Prostate gland (tissue), 2 donors: ENCODE measurements around the gene SH3BP4.

ENCODE experiments used
- POLR2A ChIP-seq: fragments of 450-650 bp; IDR thresholded peaks from one replicate; pipeline ENCODE4 v1.6.1; 2016; ENCODE audit warnings: antibody characterized with exemption, mild to moderate bottlenecking
- POLR2AphosphoS5 ChIP-seq: sonication (generic); formaldehyde crosslinking; IDR thresholded peaks from one replicate; pipeline ENCODE4 v1.6.1; 2017; ENCODE audit warnings: antibody characterized with exemption
- TF ChIP-seq, protein P1 (sequence below), 4 experiments: fragments of 200-600 bp in 2 of 4; fragments of 450-650 bp in 2 of 4; sonication (generic) in 2 of 4; IDR thresholded peaks; 1 replicate in 3 of 4; 2 replicates in 1 of 4; pipeline ENCODE4 v1.5.1; 2016 to 2019; ENCODE audit warnings: antibody characterized with exemption in 4 of 4, mild to moderate bottlenecking in 2 of 4, moderate library complexity in 2 of 4

GRCh38 chr2:234999740-235000425, 48.1 kb downstream of the SH3BP4 start:
- TF ChIP-seq, protein P1, sequence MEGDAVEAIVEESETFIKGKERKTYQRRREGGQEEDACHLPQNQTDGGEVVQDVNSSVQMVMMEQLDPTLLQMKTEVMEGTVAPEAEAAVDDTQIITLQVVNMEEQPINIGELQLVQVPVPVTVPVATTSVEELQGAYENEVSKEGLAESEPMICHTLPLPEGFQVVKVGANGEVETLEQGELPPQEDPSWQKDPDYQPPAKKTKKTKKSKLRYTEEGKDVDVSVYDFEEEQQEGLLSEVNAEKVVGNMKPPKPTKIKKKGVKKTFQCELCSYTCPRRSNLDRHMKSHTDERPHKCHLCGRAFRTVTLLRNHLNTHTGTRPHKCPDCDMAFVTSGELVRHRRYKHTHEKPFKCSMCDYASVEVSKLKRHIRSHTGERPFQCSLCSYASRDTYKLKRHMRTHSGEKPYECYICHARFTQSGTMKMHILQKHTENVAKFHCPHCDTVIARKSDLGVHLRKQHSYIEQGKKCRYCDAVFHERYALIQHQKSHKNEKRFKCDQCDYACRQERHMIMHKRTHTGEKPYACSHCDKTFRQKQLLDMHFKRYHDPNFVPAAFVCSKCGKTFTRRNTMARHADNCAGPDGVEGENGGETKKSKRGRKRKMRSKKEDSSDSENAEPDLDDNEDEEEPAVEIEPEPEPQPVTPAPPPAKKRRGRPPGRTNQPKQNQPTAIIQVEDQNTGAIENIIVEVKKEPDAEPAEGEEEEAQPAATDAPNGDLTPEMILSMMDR (IDR thresholded peaks at IDR 0.05) = no peak
- TF ChIP-seq POLR2A (no peak), POLR2AphosphoS5 (no peak)
